ENCODE data around the gene ZNF660.

DNA sequence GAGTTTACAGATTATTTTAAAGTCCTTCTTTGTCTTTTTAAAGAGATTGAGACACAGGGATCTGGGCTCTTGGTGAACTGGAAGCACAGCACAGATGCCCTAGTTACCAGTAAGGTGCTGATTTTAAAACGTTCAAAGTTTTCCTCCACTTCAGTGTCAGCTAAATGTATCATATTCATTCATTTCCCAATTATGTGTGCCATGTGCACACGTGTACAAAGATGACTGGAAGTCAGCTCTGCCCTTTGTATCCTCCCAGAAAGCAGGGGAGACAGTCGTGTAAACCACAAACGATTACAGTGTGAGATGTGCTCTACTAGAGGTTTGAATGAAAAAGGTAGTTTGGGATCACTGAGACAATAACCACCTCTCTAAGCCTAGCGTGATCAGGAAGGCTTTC is 29.0 kb upstream of the ZNF660 start:
- TF ChIP-seq, protein P1, sequence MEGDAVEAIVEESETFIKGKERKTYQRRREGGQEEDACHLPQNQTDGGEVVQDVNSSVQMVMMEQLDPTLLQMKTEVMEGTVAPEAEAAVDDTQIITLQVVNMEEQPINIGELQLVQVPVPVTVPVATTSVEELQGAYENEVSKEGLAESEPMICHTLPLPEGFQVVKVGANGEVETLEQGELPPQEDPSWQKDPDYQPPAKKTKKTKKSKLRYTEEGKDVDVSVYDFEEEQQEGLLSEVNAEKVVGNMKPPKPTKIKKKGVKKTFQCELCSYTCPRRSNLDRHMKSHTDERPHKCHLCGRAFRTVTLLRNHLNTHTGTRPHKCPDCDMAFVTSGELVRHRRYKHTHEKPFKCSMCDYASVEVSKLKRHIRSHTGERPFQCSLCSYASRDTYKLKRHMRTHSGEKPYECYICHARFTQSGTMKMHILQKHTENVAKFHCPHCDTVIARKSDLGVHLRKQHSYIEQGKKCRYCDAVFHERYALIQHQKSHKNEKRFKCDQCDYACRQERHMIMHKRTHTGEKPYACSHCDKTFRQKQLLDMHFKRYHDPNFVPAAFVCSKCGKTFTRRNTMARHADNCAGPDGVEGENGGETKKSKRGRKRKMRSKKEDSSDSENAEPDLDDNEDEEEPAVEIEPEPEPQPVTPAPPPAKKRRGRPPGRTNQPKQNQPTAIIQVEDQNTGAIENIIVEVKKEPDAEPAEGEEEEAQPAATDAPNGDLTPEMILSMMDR (IDR thresholded peaks at IDR 0.05; ENCODE audit: low read depth, low read length) = no peak
- no peak for TF ChIP-seq EZH2phosphoT487 (IDR thresholded peaks at IDR 0.05; ENCODE audit: low read depth)
